Muscle layer of duodenum (tissue), 2 donors: ENCODE results near the gene PGK2.

ENCODE experiments used
- H3K27ac ChIP-seq: one replicate; pipeline ENCODE4 v1.7.0; 2013; ENCODE audit warnings: mild to moderate bottlenecking, low read length
- H3K27me3 ChIP-seq: one replicate; pipeline ENCODE4 v1.7.0; 2013; ENCODE audit warnings: low read depth, mild to moderate bottlenecking, control low read depth, low read length
- H3K36me3 ChIP-seq, 2 donors: one replicate each; pipeline ENCODE4 v1.7.0; 2013; ENCODE audit warnings: low read length in 2 of 2, control low read depth in 1 of 2, mild to moderate bottlenecking in 1 of 2; ENCODE audit not compliant: insufficient read depth in 2 of 2, control insufficient read depth in 1 of 2
- H3K4me1 ChIP-seq, 2 donors: one replicate each; pipeline ENCODE4 v1.7.0; 2013; ENCODE audit warnings: low read length in 2 of 2, mild to moderate bottlenecking in 2 of 2, control low read depth in 1 of 2, moderate library complexity in 1 of 2; ENCODE audit not compliant: insufficient read depth in 2 of 2, control insufficient read depth in 1 of 2
- H3K4me3 ChIP-seq, 2 donors: one replicate each; pipeline ENCODE4 v1.7.0; 2013; ENCODE audit warnings: low read length in 2 of 2, low read depth in 1 of 2, mild to moderate bottlenecking in 1 of 2
- H3K9me3 ChIP-seq, 2 donors: one replicate each; pipeline ENCODE4 v1.7.0; 2013; ENCODE audit warnings: low read length in 2 of 2, control low read depth in 1 of 2, mild to moderate bottlenecking in 1 of 2; ENCODE audit not compliant: control insufficient read depth in 1 of 2
- donor health status: healthy.

PGK2 gene

GRCh38 chr6:49784272-49784671 lies 2.8 kb downstream of the PGK2 start:
- Histone ChIP-seq H3K4me3 (no peak overlapping the region), H3K27me3 (no peaks in the 10 kb centered on the region), H3K27ac (no peak overlapping the region), H3K9me3 (no peaks in the 10 kb centered on the region), H3K4me1 (no peaks in the 10 kb centered on the region), H3K36me3 (no peaks in the 10 kb centered on the region)

GRCh38 chr6:49782725-49783124 lies 4.4 kb downstream of the PGK2 start:
- Histone ChIP-seq H3K4me1 (no peaks in the 10 kb centered on the region), H3K27me3 (no peaks in the 10 kb centered on the region), H3K4me3 (no peak overlapping the region), H3K27ac (no peak overlapping the region), H3K36me3 (no peaks in the 10 kb centered on the region), H3K9me3 (no peaks in the 10 kb centered on the region)

- Histone ChIP-seq H3K4me1 (no peaks in the 10 kb centered on the region), H3K9me3 (no peaks in the 10 kb centered on the region), H3K36me3 (no peaks in the 10 kb centered on the region), H3K4me3 (no peak overlapping the region), H3K27ac (no peak overlapping the region), H3K27me3 (no peaks in the 10 kb centered on the region)
These were observed 4.8 kb downstream of the PGK2 start for GRCh38 chr6:49782293-49782692.

- Histone ChIP-seq H3K27ac (no peak overlapping the region), H3K9me3 (no peaks in the 10 kb centered on the region), H3K4me3 (no peak overlapping the region), H3K36me3 (no peaks in the 10 kb centered on the region), H3K27me3 (no peaks in the 10 kb centered on the region), H3K4me1 (no peaks in the 10 kb centered on the region)
These were observed 10.6 kb downstream of the PGK2 start for GRCh38 chr6:49776444-49776843.

GRCh38 chr6:49775043-49775442 lies 12.0 kb downstream of the PGK2 start:
- H3K4me3 ChIP-seq = no peak overlapping the region
- no peaks in the 10 kb centered on the region for H3K36me3 ChIP-seq
- no peaks in the 10 kb centered on the region for H3K4me1 ChIP-seq
- no peak overlapping the region for H3K27ac ChIP-seq
- H3K27me3 ChIP-seq = no peaks in the 10 kb centered on the region
- H3K9me3 ChIP-seq = no peaks in the 10 kb centered on the region

GRCh38 chr6:49772285-49772684 lies 14.8 kb downstream of the PGK2 start:
- no peaks in the 10 kb centered on the region for H3K36me3 ChIP-seq
- H3K27me3 ChIP-seq = no peaks in the 10 kb centered on the region
- H3K4me3 ChIP-seq = no peak overlapping the region
- no peaks in the 10 kb centered on the region for H3K9me3 ChIP-seq
- H3K4me1 ChIP-seq = no peaks in the 10 kb centered on the region
- no peak overlapping the region for H3K27ac ChIP-seq

GRCh38 chr6:49766762-49767161 lies 20.3 kb downstream of the PGK2 start:
- Histone ChIP-seq H3K4me3 (no peak overlapping the region), H3K36me3 (no peaks in the 10 kb centered on the region), H3K27ac (no peak overlapping the region), H3K27me3 (no peaks in the 10 kb centered on the region), H3K9me3 (no peaks in the 10 kb centered on the region), H3K4me1 (no peaks in the 10 kb centered on the region)

GRCh38 chr6:49764571-49765236 lies 22.4 kb downstream of the PGK2 start:
- no peaks in the 10 kb centered on the region for H3K36me3 ChIP-seq
- no peaks in the 10 kb centered on the region for H3K9me3 ChIP-seq
- no peak overlapping the region for H3K4me3 ChIP-seq
- H3K27me3 ChIP-seq = no peaks in the 10 kb centered on the region
- H3K27ac ChIP-seq = no peak overlapping the region
- H3K4me1 ChIP-seq = no peaks in the 10 kb centered on the region

GRCh38 chr6:49744259-49744658 lies 42.8 kb downstream of the PGK2 start, which contains the start of gene CRISP3:
Gene CRISP3 (minus strand): TSS chr6:49744388. CDS start chr6:49744367, 21 bp downstream.
- Histone ChIP-seq H3K9me3 (no peaks in the 10 kb centered on the region), H3K4me3 (no peak within 1 kb of the TSS), H3K4me1 (no peaks in the 10 kb centered on the region), H3K27me3 (no peaks in the 10 kb centered on the region), H3K36me3 (no peaks in the 10 kb centered on the region), H3K27ac (no peak within 1 kb of the TSS)

GRCh38 chr6:49743429-49743828 lies 43.7 kb downstream of the PGK2 start:
- no peaks in the 10 kb centered on the region for H3K27me3 ChIP-seq
- H3K4me3 ChIP-seq = no peak overlapping the region
- no peaks in the 10 kb centered on the region for H3K9me3 ChIP-seq
- H3K4me1 ChIP-seq = no peaks in the 10 kb centered on the region
- no peak overlapping the region for H3K27ac ChIP-seq
- H3K36me3 ChIP-seq = no peaks in the 10 kb centered on the region

GRCh38 chr6:49739423-49739822 lies 47.7 kb downstream of the PGK2 start:
- Histone ChIP-seq H3K9me3 (no peaks in the 10 kb centered on the region), H3K4me3 (no peak overlapping the region), H3K27ac (no peak overlapping the region), H3K36me3 (no peaks in the 10 kb centered on the region), H3K4me1 (no peaks in the 10 kb centered on the region), H3K27me3 (no peaks in the 10 kb centered on the region)

GRCh38 chr6:49736017-49736508 lies 51.0 kb downstream of the PGK2 start:
- H3K4me1 ChIP-seq = no peaks in the 10 kb centered on the region
- no peaks in the 10 kb centered on the region for H3K27me3 ChIP-seq
- no peak overlapping the region for H3K4me3 ChIP-seq
- no peaks in the 10 kb centered on the region for H3K36me3 ChIP-seq
- no peak overlapping the region for H3K27ac ChIP-seq
- H3K9me3 ChIP-seq = no peaks in the 10 kb centered on the region
